K562 (cell line): ENCODE data around the gene RPS17. TPM values are rescaled to one million over a fixed set of nuclear protein-coding genes. Genes with fewer than 3 reads are reported as not detected.

Source experiments
- ATF4 ChIP-seq: fragments of 450-650 bp; formaldehyde crosslinking; IDR thresholded peaks from 2 replicates; pipeline ENCODE4 v1.4.0; 2022; ENCODE audit warnings: mild to moderate bottlenecking, moderate library complexity
- CHD2 ChIP-seq: IDR thresholded peaks from 2 replicates; pipeline ENCODE4 v1.6.1; 2011; ENCODE audit warnings: low read depth, low read length
- CTBP1 ChIP-seq: fragments of 450-650 bp; IDR thresholded peaks from 2 replicates; pipeline ENCODE4 v1.6.1; 2016; ENCODE audit warnings: borderline replicate concordance
- FOXM1 ChIP-seq, 2 experiments: fragments of 450-650 bp in 1 of 2; sonication (generic) in 1 of 2; formaldehyde crosslinking in 1 of 2; IDR thresholded peaks; 2 replicates each; pipeline versions ENCODE4 v1.6.1 to v1.9.0; 2017 to 2022; ENCODE audit warnings: low read depth in 2 of 2, mild to moderate bottlenecking in 2 of 2, missing genetic modification reagents in 1 of 2, moderate library complexity in 1 of 2
- GTF2B ChIP-seq: IDR thresholded peaks from 2 replicates; pipeline ENCODE4 v1.6.1; 2011; ENCODE audit not compliant: insufficient read length; ENCODE audit errors: extremely low read depth
- GTF3C2 ChIP-seq: IDR thresholded peaks from 3 replicates; pipeline ENCODE4 v1.6.1; 2011; ENCODE audit warnings: borderline replicate concordance, mild to moderate bottlenecking, moderate library complexity; ENCODE audit not compliant: insufficient read length; ENCODE audit errors: extremely low read depth
- HDGF ChIP-seq: fragments of 450-650 bp; IDR thresholded peaks from 2 replicates; pipeline ENCODE4 v1.6.1; 2016
- LARP7 ChIP-seq: fragments of 450-650 bp; IDR thresholded peaks from 2 replicates; pipeline ENCODE4 v1.6.1; 2016
- RAD21 ChIP-seq, 2 experiments: fragments of 250-450 bp in 1 of 2; fragments of 450-650 bp in 1 of 2; sonication (Bioruptor Pico) in 1 of 2; formaldehyde crosslinking in 1 of 2; IDR thresholded peaks in 1 of 2; conservative IDR thresholded peaks in 1 of 2; 2 replicates each; pipeline versions ENCODE4 v1.4.0 to v1.8.0; 2020 to 2022; ENCODE audit warnings: mild to moderate bottlenecking in 2 of 2, moderate library complexity in 1 of 2
- SMAD3 ChIP-seq: fragments of 450-650 bp; formaldehyde crosslinking; conservative IDR thresholded peaks from 2 replicates; pipeline ENCODE4 v1.4.0; 2020; ENCODE audit warnings: mild to moderate bottlenecking
- SRF ChIP-seq, 2 experiments: fragments of 250-450, 450-650 bp in 1 of 2; sonication (Bioruptor Pico) in 1 of 2; sonication (generic) in 1 of 2; formaldehyde crosslinking; IDR thresholded peaks; 2 replicates each; pipeline versions ENCODE4 v1.5.0 to v1.5.1; 2020 to 2022; ENCODE audit warnings: mild to moderate bottlenecking in 1 of 2, missing genetic modification reagents in 1 of 2
- STAT5A ChIP-seq: IDR thresholded peaks from 2 replicates; pipeline ENCODE4 v1.6.1; 2012; ENCODE audit warnings: low read length, inconsistent platforms, borderline replicate concordance
- TOE1 ChIP-seq, 2 experiments: fragments of 450-650 bp in 1 of 2; sonication (generic) in 1 of 2; formaldehyde crosslinking in 1 of 2; IDR thresholded peaks; 2 replicates each; pipeline versions ENCODE4 v1.7.1 to v1.8.0; 2016 to 2022; ENCODE audit warnings: borderline replicate concordance in 2 of 2, mild to moderate bottlenecking in 2 of 2, antibody characterized with exemption in 1 of 2, inconsistent platforms in 1 of 2, low read depth in 1 of 2, missing genetic modification reagents in 1 of 2, moderate library complexity in 1 of 2
- TRIM25 ChIP-seq: fragments of 450-650 bp; IDR thresholded peaks from 2 replicates; pipeline ENCODE4 v1.7.0; 2016; ENCODE audit warnings: borderline replicate concordance
- ZBTB11 ChIP-seq, 3 experiments: fragments of 200-800 bp in 1 of 3; fragments of 250-450 bp in 1 of 3; fragments of 450-650 bp in 1 of 3; sonication (Bioruptor Pico) in 1 of 3; sonication (Bioruptor generic) in 1 of 3; formaldehyde crosslinking in 1 of 3; IDR thresholded peaks; 2 replicates each; pipeline versions ENCODE4 v1.6.1 to v1.8.0; 2016 to 2022; ENCODE audit warnings: mild to moderate bottlenecking in 2 of 3, missing genetic modification characterization in 2 of 3, missing compliant biosample characterization in 1 of 3, moderate library complexity in 1 of 3
- polyA plus RNA-seq, 8 experiments: library from polyadenylated mRNA; depleted of rRNA in 4 of 8; stranded (reverse) in 5 of 8; unstranded in 3 of 8; fragments of >200 nt; fragmentation: Nextera tagmentation in 2 of 8; fragmentation: Illumina TruSeq in 1 of 8; extraction: Ambion mirVana in 2 of 8; extraction: Trizol in 1 of 8; gene quantifications; 2 replicates each; pipeline versions ENCODE4 v1.2.1 to v1.2.3, GENCODE V29; 2011 to 2014; ENCODE audit warnings: inconsistent platforms in 1 of 8, missing spikeins in 1 of 8
- total RNA-seq, 7 experiments: library from RNA; depleted of rRNA in 6 of 7; stranded (reverse); fragments of >200 nt in 6 of 7; fragmentation: Illumina TruSeq in 2 of 7; extraction: Trizol in 2 of 7; gene quantifications; 2 replicates each; pipeline versions ENCODE4 v1.2.1 to v1.2.3, GENCODE V29; 2011 to 2021; ENCODE audit warnings: low replicate concordance in 1 of 7

Gene RPS17
- total and polyA plus RNA-seq, 9 of the 15 experiments (the other 6 are each of a cell fraction or from before 2014, with no cell fraction given), result 1,988 to 6,515 (median 5,229) TPM

- TF ChIP-seq SRF (CRISPR knock-in tag; IDR thresholded peaks at IDR 0.05) (no peak), ZBTB11 (CRISPR knock-in tag; IDR thresholded peaks at IDR 0.05) (no peak), GTF3C2 (no peak), TRIM25 (no peak), HDGF (0 out of 2 replicates have a peak, but pooled peaks have one; percentile 38), CHD2 (no peak), RAD21 (CRISPR knock-in tag; conservative IDR thresholded peaks at IDR 0.05 in 1 of 2, IDR thresholded peaks at IDR 0.05 in 1 of 2) (peak; percentile 46 to 58), SMAD3 (CRISPR knock-in tag) (no peak), CTBP1 (peak; percentile 50; the same call in 1 of the 2 replicates), STAT5A (no peak), LARP7 (no peak), FOXM1 (IDR thresholded peaks at IDR 0.05; ENCODE audit: low read depth) (no peak), FOXM1 (CRISPR knock-in tag; IDR thresholded peaks at IDR 0.05; ENCODE audit: low read depth) (no peak), TOE1 (IDR thresholded peaks at IDR 0.05; ENCODE audit: borderline replicate concordance) (peak; percentile 58), TOE1 (CRISPR knock-in tag; IDR thresholded peaks at IDR 0.05; ENCODE audit: borderline replicate concordance, low read depth) (no peak), ATF4 (CRISPR knock-in tag) (no peak), GTF2B (no peak)
Observed at GRCh38 chr15:82530606-82531379, 9.5 kb downstream of the RPS17 start (continued).
